ENCODE data around the gene PEAK3.

The PEAK3 gene

GRCh38 chr19:2255982-2256685, 25.8 kb downstream of the PEAK3 start, which contains the start of gene JSRP1:
JSRP1 (minus strand) TSS chr19:2256417; CDS start chr19:2255314, 1,103 bp downstream.
- TF ChIP-seq CTCF (IDR thresholded peaks at IDR 0.05; ENCODE audit: insufficient read depth, missing control alignments): no peak
- FAIRE-seq (no peak), DNase-seq (ENCODE audit: insufficient read length, low spot score) (no peak)

GRCh38 chr19:2255112-2255845, 26.7 kb downstream of the PEAK3 start:
- DNase-seq (ENCODE audit: insufficient read length, low spot score) (no peak), FAIRE-seq (no peak)
- no peak for TF ChIP-seq CTCF (IDR thresholded peaks at IDR 0.05; ENCODE audit: insufficient read depth, missing control alignments)

GRCh38 chr19:2254064-2254872, 27.7 kb downstream of the PEAK3 start:
- FAIRE-seq (no peak), DNase-seq (ENCODE audit: insufficient read length, low spot score) (no peak)
- TF ChIP-seq CTCF (IDR thresholded peaks at IDR 0.05; ENCODE audit: insufficient read depth, missing control alignments): no peak

GRCh38 chr19:2253106-2254063, 28.6 kb downstream of the PEAK3 start:
- FAIRE-seq (no peak), DNase-seq (ENCODE audit: insufficient read length, low spot score) (no peak)
- peak; percentile 20 for TF ChIP-seq CTCF (IDR thresholded peaks at IDR 0.05; ENCODE audit: insufficient read depth, missing control alignments)

GRCh38 chr19:2252797-2253105, 29.2 kb downstream of the PEAK3 start:
- FAIRE-seq (no peak), DNase-seq (ENCODE audit: insufficient read length, low spot score) (no peak)
- TF ChIP-seq CTCF (IDR thresholded peaks at IDR 0.05; ENCODE audit: insufficient read depth, missing control alignments): no peak

- FAIRE-seq: no peak
Measured at GRCh38 chr19:2252055-2252796, 29.7 kb downstream of the PEAK3 start.

More at GRCh38 chr19:2252055-2252796, 29.7 kb downstream of the PEAK3 start:
- no peak for TF ChIP-seq CTCF (IDR thresholded peaks at IDR 0.05; ENCODE audit: insufficient read depth, missing control alignments)
- DNase-seq (ENCODE audit: insufficient read length, low spot score): no peak

All from D721Med (cell line).